MG63 (cell line): ENCODE measurements around the gene CEBPB. TPM values are rescaled to one million over a fixed set of nuclear protein-coding genes. Genes with fewer than 3 reads are reported as not detected.

Source experiments
- DNase-seq: peaks from one replicate; pipeline ENCODE4 v3.0.0-alpha.2; 2020
- H3K27me3 ChIP-seq: fragments of 250-450 bp; sonication (Bioruptor Pico); 2 replicates; pipeline ENCODE4 v1.5.1; 2020; ENCODE audit warnings: mild to moderate bottlenecking, moderate library complexity
- H3K36me3 ChIP-seq: fragments of 250-450 bp; sonication (Bioruptor Pico); 2 replicates; pipeline ENCODE4 v1.5.1; 2020; ENCODE audit warnings: mild to moderate bottlenecking, moderate library complexity
- H3K4me3 ChIP-seq: fragments of 250-450 bp; sonication (Bioruptor Pico); 2 replicates; pipeline ENCODE4 v1.5.1; 2020; ENCODE audit warnings: mild to moderate bottlenecking, moderate library complexity
- H3K9me3 ChIP-seq: fragments of 250-450 bp; sonication (Bioruptor Pico); 2 replicates; pipeline ENCODE4 v1.5.1; 2020; ENCODE audit warnings: mild to moderate bottlenecking, moderate library complexity
- total RNA-seq: library from RNA; depleted of rRNA; stranded (reverse); fragments of >200 nt; shearing (Covaris generic); gene quantifications from 2 replicates; pipeline ENCODE4 v1.2.3, GENCODE V29; 2014; ENCODE audit warnings: low replicate concordance

The CEBPB gene
- total RNA-seq, 1 experiment from 2014 or later: 46.5 TPM

- Histone ChIP-seq H3K36me3 (no peaks in the 10 kb centered on the region), H3K27me3 (no peaks in the 10 kb centered on the region), H3K9me3 (0 out of 2 replicates have a peak, but pooled peaks cover 3% of the 10 kb centered on the region), H3K4me3 (no peak overlapping the region)
- DNase-seq: no peak
Measured at GRCh38 chr20:50216543-50217206, 26.0 kb downstream of the CEBPB start.

DNA sequence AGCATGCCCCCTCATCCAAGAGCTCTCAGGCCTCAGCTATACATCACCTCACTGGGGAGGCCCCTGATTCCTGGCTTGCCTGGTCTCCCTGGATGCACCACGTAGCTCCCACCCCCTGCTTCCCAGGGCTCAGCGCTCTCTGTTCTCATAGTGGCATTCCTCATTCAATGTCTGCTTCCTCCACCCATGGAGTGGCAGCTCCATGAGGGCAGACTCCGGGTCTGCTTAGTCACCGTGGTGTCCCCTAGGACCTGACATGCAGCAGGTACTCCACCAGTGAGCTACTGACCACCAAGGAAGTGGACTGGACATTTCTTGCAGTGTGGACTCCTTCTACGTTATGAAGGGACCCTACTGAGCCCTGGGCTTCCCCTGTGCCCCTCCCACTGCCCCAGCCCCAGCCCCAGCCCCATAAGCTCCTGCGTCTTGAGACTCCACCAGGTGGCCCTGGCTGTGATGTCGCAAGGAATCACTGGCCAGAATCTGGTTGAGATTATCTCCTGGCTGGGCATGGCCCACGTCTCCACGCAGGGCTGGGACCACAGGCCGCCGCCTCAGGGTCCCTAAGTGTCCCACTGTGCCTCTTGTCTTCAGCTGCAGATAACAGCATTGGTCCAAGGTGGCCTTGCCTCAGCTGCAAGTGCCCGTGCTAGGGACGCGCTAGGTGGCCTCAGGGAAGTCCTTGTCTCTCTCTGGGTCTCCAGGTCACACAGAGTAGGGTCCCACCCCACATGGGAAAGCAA is 26.7 kb downstream of the CEBPB start:
- DNase-seq: no peak
- H3K27me3 ChIP-seq: no peaks in the 10 kb centered on the region
- no peaks in the 10 kb centered on the region for H3K36me3 ChIP-seq
- H3K4me3 ChIP-seq: no peak overlapping the region
- 0 out of 2 replicates have a peak, but pooled peaks cover 3% of the 10 kb centered on the region for H3K9me3 ChIP-seq

DNA sequence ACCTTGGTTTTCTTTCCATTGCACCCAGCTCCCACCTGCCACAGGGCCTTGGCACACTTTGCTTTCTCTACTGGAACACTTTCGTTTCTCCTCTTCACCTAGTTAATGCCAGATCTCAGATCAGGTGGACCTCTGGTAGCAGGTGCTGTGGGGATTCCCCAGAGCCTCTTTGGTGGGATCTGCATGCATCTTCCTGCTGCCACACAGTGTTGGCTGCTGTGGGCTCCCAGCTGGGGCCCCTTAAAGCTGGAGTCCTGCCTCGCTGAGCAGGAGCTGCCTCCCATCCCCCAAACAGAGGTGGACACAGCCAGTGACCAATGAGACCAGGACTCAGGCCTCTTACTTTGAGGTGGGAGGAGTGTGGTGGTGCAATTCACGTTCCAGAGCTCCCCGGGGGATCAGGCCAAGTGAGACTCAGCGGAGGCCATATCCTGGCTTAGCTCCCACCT is 28.4 kb downstream of the CEBPB start:
- no peak overlapping the region for H3K4me3 ChIP-seq
- no peak for DNase-seq
- no peaks in the 10 kb centered on the region for H3K36me3 ChIP-seq
- 0 out of 2 replicates have a peak, but pooled peaks cover 3% of the 10 kb centered on the region for H3K9me3 ChIP-seq
- no peaks in the 10 kb centered on the region for H3K27me3 ChIP-seq

- Histone ChIP-seq H3K4me3 (no peak overlapping the region), H3K27me3 (no peaks in the 10 kb centered on the region), H3K9me3 (0 out of 2 replicates have a peak, but pooled peaks cover 3% of the 10 kb centered on the region), H3K36me3 (no peaks in the 10 kb centered on the region)
- DNase-seq: peak; percentile 45
Measured at GRCh38 chr20:50219600-50219999, 29.0 kb downstream of the CEBPB start.

- no peak for DNase-seq
- H3K9me3 ChIP-seq: 0 out of 2 replicates have a peak, but pooled peaks cover 3% of the 10 kb centered on the region
- no peaks in the 10 kb centered on the region for H3K36me3 ChIP-seq
- no peaks in the 10 kb centered on the region for H3K27me3 ChIP-seq
- H3K4me3 ChIP-seq: no peak overlapping the region
Measured at GRCh38 chr20:50220093-50220893, 29.7 kb downstream of the CEBPB start.

GRCh38 chr20:50220894-50221365 is 30.3 kb downstream of the CEBPB start:
- no peak for DNase-seq
- Histone ChIP-seq H3K9me3 (0 out of 2 replicates have a peak, but pooled peaks cover 3% of the 10 kb centered on the region), H3K4me3 (no peak overlapping the region), H3K36me3 (no peaks in the 10 kb centered on the region), H3K27me3 (no peaks in the 10 kb centered on the region)

DNA sequence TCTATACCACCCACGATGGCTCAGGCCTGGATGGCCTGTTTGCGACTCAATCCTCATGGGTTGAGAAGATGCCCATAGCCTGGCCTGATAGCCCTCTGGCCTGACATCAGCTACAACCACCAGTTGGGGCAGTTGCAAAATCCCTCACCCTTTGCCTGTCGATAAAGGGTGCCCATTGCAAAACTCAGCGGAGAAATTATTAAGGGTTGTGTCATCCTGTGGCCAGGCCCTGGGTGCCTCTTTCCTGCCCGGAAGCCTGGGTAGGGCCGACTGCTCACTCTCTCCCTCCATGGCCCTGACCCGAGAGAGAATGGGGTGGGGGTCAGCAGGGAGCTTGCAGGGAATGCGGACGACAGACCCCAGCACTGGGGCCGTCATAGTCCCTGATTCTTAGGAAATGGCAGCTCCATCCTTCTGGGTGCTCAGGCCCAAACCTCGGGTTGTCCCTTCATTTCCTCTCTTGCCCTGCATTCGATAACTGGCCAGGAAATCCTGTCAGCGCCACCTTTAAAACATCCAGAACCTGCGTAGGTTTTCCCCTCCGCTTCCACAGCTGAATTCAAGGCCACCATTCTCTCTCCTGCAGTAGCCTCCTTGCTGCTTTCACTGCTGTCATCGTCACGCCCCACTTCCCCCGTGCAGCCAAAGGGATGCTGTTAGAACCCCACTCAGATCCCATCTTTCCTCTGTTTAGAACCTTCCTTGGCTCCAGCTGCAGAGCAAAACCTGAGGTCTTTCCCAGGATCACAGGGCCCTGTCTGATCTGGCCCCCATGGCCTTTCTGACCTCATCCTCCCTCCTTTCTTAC is 31.1 kb downstream of the CEBPB start:
- Histone ChIP-seq H3K36me3 (no peaks in the 10 kb centered on the region), H3K4me3 (no peak overlapping the region)

GRCh38 chr20:50222309-50223038 is 31.8 kb downstream of the CEBPB start:
- 0 out of 2 replicates have a peak, but pooled peaks cover 3% of the 10 kb centered on the region for H3K9me3 ChIP-seq
- H3K36me3 ChIP-seq: no peaks in the 10 kb centered on the region
- no peaks in the 10 kb centered on the region for H3K27me3 ChIP-seq
- DNase-seq: no peak
- no peak overlapping the region for H3K4me3 ChIP-seq

More for the DNA sequence above, 31.1 kb downstream of the CEBPB start:
- Histone ChIP-seq H3K9me3 (0 out of 2 replicates have a peak, but pooled peaks cover 3% of the 10 kb centered on the region), H3K27me3 (no peaks in the 10 kb centered on the region)
- DNase-seq: peak; percentile 53

- DNase-seq: no peak
- H3K9me3 ChIP-seq: 0 out of 2 replicates have a peak, but pooled peaks cover 3% of the 10 kb centered on the region
- no peaks in the 10 kb centered on the region for H3K36me3 ChIP-seq
- H3K4me3 ChIP-seq: no peak overlapping the region
- no peaks in the 10 kb centered on the region for H3K27me3 ChIP-seq
Measured at GRCh38 chr20:50223039-50224005, 32.7 kb downstream of the CEBPB start.

- no peak overlapping the region for H3K4me3 ChIP-seq
- H3K27me3 ChIP-seq: no peaks in the 10 kb centered on the region
- no peak for DNase-seq
- no peaks in the 10 kb centered on the region for H3K36me3 ChIP-seq
- 0 out of 2 replicates have a peak, but pooled peaks cover 3% of the 10 kb centered on the region for H3K9me3 ChIP-seq
Measured at GRCh38 chr20:50224052-50224451, 33.4 kb downstream of the CEBPB start.

- H3K36me3 ChIP-seq: no peaks in the 10 kb centered on the region
- no peak overlapping the region for H3K4me3 ChIP-seq
- H3K27me3 ChIP-seq: no peaks in the 10 kb centered on the region
- H3K9me3 ChIP-seq: no peaks in the 10 kb centered on the region
- DNase-seq: peak; percentile 53
Measured at GRCh38 chr20:50224531-50225255, 34.1 kb downstream of the CEBPB start.

DNA sequence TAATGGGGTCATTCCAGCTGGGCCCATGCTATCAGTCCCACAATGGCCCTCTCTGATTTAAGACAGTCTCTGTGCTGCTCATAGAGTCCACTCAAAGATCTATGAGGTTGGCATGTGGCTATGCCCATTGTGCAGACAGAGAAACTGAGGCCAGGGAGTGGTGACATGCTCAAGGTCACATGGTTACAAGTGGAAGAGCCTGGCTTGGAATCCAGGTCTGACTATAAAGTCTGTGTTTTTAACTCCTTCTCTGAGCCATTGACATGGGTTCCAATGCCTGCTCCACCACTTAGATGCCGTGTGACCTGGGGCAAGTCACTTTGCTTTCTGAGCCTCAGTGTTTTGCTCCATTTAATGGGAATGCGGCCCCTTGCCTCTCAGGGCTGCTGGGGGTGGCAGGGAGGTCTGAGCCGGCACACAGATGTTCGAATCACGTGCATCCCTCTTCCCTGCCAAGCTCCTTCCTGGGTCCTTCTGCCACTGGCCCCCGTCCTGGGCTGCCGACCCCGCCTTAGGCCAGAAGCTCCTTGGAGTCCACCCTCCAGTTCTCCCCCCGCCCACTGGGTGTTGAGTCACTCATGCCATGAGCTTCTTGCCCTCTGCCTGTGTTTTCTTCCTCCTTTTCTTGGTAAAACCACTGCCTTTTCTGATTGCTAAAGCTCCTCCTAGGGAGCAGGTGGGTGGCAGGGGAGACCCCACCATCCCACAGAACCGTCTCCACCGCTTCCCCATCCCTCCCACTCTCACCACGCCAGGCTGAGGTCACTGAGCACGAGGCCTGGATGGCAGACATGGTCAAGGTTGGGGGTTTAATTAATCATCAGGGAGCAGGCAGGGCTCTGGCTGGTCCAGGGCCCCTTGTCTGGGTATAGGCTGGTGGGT is 35.7 kb downstream of the CEBPB start:
- no peak overlapping the region for H3K4me3 ChIP-seq

GRCh38 chr20:50227506-50227905 is 36.9 kb downstream of the CEBPB start:
- no peak overlapping the region for H3K4me3 ChIP-seq
- no peaks in the 10 kb centered on the region for H3K36me3 ChIP-seq
- no peak for DNase-seq
- H3K9me3 ChIP-seq: no peaks in the 10 kb centered on the region
- H3K27me3 ChIP-seq: no peaks in the 10 kb centered on the region

More for the DNA sequence above, 35.7 kb downstream of the CEBPB start:
- H3K9me3 ChIP-seq: no peaks in the 10 kb centered on the region
- H3K27me3 ChIP-seq: no peaks in the 10 kb centered on the region
- DNase-seq: peak; percentile 84
- no peaks in the 10 kb centered on the region for H3K36me3 ChIP-seq
